Gastroesophageal sphincter (tissue), 4 donors: Measurements from ENCODE around the gene CYTIP. TPM values are rescaled to one million over a fixed set of nuclear protein-coding genes. Genes with fewer than 3 reads are reported as not detected.

Source experiments
- ATAC-seq: fragments of 150-250 bp; one replicate; pipeline ENCODE4 v1.9.1; 2016; ENCODE audit warnings: mild to moderate bottlenecking, moderate library complexity
- H3K27ac ChIP-seq, 4 donors: fragments of 200-600 bp; sonication (generic) in 3 of 4; 1 replicate in 3 of 4; 2 replicates in 1 of 4; pipeline ENCODE4 v1.5.1; 2016 to 2019
- H3K27me3 ChIP-seq: fragments of 200-600 bp; sonication (generic); one replicate; pipeline ENCODE4 v1.5.1; 2019
- H3K36me3 ChIP-seq, 2 donors: fragments of 200-600 bp; sonication (generic); one replicate each; pipeline ENCODE4 v1.5.1; 2019; ENCODE audit warnings: control low read depth in 1 of 2
- H3K4me1 ChIP-seq, 3 donors: fragments of 200-600 bp; sonication (generic); 1 replicate in 2 of 3; 2 replicates in 1 of 3; pipeline ENCODE4 v1.5.1; 2016 to 2019; ENCODE audit warnings: control low read depth in 2 of 3
- H3K4me3 ChIP-seq, 2 donors: fragments of 200-600 bp; sonication (generic); one replicate each; pipeline ENCODE4 v1.5.1; 2019; ENCODE audit warnings: mild to moderate bottlenecking in 1 of 2, moderate library complexity in 1 of 2
- H3K9me3 ChIP-seq, 3 donors: fragments of 200-600 bp; sonication (generic); one replicate each; pipeline ENCODE4 v1.5.1; 2017 to 2019; ENCODE audit warnings: control low read depth in 2 of 3
- EP300 ChIP-seq: sonication (generic); formaldehyde crosslinking; IDR thresholded peaks from one replicate; pipeline ENCODE4 v1.6.1; 2017; ENCODE audit warnings: antibody characterized with exemption, mild to moderate bottlenecking
- POLR2A ChIP-seq, 2 donors: fragments of 450-650 bp; IDR thresholded peaks; one replicate each; pipeline ENCODE4 v1.6.1; 2017; ENCODE audit warnings: antibody characterized with exemption in 2 of 2, mild to moderate bottlenecking in 2 of 2, moderate library complexity in 1 of 2
- POLR2AphosphoS5 ChIP-seq: sonication (generic); formaldehyde crosslinking; IDR thresholded peaks from one replicate; pipeline ENCODE4 v1.6.1; 2017; ENCODE audit warnings: antibody characterized with exemption
- WGBS, 2 donors: methylation state at CpG; one replicate each; pipeline ENCODE4 v1.1.5; 2018; ENCODE audit warnings: low coverage in 1 of 2; 5-methylcytosine and 5-hydroxymethylcytosine counted together
- total RNA-seq, 4 donors: library from RNA; depleted of rRNA; stranded (reverse); fragments of >200 nt; gene quantifications; one replicate each; pipeline ENCODE4 v1.1.0, GENCODE V29; 2016
- TF ChIP-seq, protein P1 (sequence below), 4 experiments: fragments of 200-600 bp in 2 of 4; fragments of 450-650 bp in 2 of 4; sonication (generic) in 1 of 4; IDR thresholded peaks; one replicate each; pipeline ENCODE4 v1.5.1; 2017 to 2019; ENCODE audit warnings: antibody characterized with exemption in 4 of 4, mild to moderate bottlenecking in 2 of 4, moderate library complexity in 2 of 4

The CYTIP gene
- total RNA-seq, 4 donors from 2014 or later, result 1.6 to 10.6 (median 3.2) TPM

DNA sequence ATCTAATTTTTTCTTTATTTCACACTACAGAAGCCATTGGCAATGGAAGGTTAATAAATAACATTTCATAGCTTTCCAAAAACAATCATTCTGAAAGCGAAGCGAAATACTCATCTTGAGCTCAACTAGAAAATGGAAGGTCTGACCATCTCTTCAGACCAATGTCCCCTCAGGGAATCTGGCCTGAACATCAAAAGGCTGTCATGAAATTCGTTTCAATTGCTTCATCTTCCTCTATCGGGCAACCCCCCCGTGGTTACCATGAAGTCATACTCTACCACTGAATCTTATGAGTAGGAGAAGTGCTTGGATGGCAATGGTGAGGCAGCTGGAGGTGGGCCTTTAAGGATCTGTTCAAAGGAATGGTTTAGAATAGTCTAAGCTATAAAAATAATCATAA lies 22.9 kb upstream of the CYTIP start:
- no peaks in the 10 kb centered on the region for H3K27me3 ChIP-seq
- H3K36me3 ChIP-seq, result no peaks in the 10 kb centered on the region
- WGBS, 2 donors, result 83 to 100% methylated on average over 2 to 5 of the region's 5 CpGs
- H3K9me3 ChIP-seq, result no peaks in the 10 kb centered on the region
- TF ChIP-seq, protein P1, sequence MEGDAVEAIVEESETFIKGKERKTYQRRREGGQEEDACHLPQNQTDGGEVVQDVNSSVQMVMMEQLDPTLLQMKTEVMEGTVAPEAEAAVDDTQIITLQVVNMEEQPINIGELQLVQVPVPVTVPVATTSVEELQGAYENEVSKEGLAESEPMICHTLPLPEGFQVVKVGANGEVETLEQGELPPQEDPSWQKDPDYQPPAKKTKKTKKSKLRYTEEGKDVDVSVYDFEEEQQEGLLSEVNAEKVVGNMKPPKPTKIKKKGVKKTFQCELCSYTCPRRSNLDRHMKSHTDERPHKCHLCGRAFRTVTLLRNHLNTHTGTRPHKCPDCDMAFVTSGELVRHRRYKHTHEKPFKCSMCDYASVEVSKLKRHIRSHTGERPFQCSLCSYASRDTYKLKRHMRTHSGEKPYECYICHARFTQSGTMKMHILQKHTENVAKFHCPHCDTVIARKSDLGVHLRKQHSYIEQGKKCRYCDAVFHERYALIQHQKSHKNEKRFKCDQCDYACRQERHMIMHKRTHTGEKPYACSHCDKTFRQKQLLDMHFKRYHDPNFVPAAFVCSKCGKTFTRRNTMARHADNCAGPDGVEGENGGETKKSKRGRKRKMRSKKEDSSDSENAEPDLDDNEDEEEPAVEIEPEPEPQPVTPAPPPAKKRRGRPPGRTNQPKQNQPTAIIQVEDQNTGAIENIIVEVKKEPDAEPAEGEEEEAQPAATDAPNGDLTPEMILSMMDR (IDR thresholded peaks at IDR 0.05), result no peak
- TF ChIP-seq EP300 (no peak), POLR2A (IDR thresholded peaks at IDR 0.05) (no peak), POLR2AphosphoS5 (no peak)
- no peak overlapping the region for H3K4me3 ChIP-seq
- H3K27ac ChIP-seq, result no peak overlapping the region
- ATAC-seq, result no peak
- no peaks in the 10 kb centered on the region for H3K4me1 ChIP-seq

DNA sequence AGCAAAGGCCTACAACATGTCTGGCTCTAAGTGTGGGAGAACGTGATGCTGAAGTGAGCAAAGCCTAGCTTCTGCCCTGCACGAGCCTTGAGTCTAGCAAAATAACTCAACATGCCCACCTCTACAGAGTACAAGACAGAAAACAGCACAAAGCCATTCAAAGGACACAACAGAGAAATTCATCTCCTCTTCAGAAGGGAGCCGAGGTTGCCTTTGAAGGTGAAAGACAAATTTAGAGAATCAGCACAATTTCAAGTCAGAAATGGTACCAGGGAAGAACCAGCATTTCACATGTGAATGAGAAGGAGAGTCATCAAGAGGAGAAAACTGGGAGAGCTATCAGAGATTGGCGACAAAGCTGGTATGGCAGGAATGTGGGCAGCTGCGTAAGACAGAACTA lies 21.7 kb upstream of the CYTIP start:
- 72 to 94% methylated on average over 5 of the region's 5 CpGs for WGBS, 2 donors
- H3K9me3 ChIP-seq, result no peaks in the 10 kb centered on the region
- no peak overlapping the region for H3K4me3 ChIP-seq
- no peak overlapping the region for H3K27ac ChIP-seq
- H3K27me3 ChIP-seq, result no peaks in the 10 kb centered on the region
- ATAC-seq, result no peak
- TF ChIP-seq, protein P1 (IDR thresholded peaks at IDR 0.05), result no peak
- TF ChIP-seq EP300 (no peak), POLR2A (IDR thresholded peaks at IDR 0.05) (no peak), POLR2AphosphoS5 (no peak)
- H3K36me3 ChIP-seq, result no peaks in the 10 kb centered on the region
- H3K4me1 ChIP-seq, result no peaks in the 10 kb centered on the region

DNA sequence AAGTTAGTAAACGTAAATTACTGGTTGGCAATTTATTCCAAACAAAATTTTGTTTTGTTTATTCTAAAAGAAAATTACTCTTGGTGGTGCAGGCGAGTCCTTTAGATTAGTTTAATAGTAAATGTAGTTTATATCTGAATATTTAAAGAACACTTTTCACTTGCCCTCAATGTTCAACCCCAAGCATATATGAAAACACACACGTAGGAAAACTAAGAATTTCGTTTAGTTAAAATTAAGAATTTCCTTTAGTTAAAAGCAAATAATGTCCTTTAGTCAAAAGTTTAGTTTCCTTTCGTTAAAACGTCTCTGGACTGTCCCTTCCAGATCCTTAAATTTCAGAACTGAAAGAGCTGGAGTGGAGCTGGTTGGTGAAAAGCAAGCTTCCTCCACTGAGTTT lies 19.1 kb upstream of the CYTIP start:
- TF ChIP-seq POLR2A (IDR thresholded peaks at IDR 0.05), result no peak
- no peak for TF ChIP-seq EP300
- TF ChIP-seq, protein P1 (IDR thresholded peaks at IDR 0.05), result no peak
- TF ChIP-seq POLR2AphosphoS5, result no peak
- WGBS, 2 donors, result 77 to 86% methylated on average over 6 of the region's 6 CpGs
- Histone ChIP-seq H3K36me3 (no peaks in the 10 kb centered on the region), H3K4me3 (no peak overlapping the region), H3K27me3 (no peaks in the 10 kb centered on the region), H3K4me1 (no peaks in the 10 kb centered on the region), H3K27ac (no peak overlapping the region), H3K9me3 (no peaks in the 10 kb centered on the region)
- ATAC-seq, result no peak

DNA sequence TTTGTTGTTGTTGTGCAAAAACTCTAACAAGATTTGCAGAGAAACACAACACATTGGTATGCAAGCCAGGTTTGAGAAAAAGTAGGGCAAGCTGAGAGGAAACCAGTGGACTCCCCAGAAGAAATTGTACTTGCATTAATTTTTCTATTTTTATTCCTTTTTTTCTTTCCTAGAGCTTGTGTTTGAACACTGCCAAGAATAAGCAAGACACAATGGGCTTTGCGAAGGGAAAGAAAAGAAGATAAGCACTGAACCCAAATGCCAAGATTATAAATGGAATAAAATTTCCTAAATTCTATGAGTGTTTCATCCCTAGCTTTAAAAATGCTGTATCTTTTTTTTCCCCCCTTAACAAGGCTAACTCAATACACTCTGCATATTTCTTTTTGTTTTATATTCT lies 17.0 kb upstream of the CYTIP start:
- Histone ChIP-seq H3K36me3 (no peaks in the 10 kb centered on the region), H3K9me3 (no peaks in the 10 kb centered on the region), H3K4me1 (no peaks in the 10 kb centered on the region), H3K27ac (no peak overlapping the region), H3K27me3 (no peaks in the 10 kb centered on the region), H3K4me3 (no peak overlapping the region)
- 45 to 54% methylated on average over 1 of the region's 1 CpG for WGBS, 2 donors
- no peak for TF ChIP-seq POLR2A (IDR thresholded peaks at IDR 0.05)
- no peak for TF ChIP-seq POLR2AphosphoS5
- TF ChIP-seq, protein P1 (IDR thresholded peaks at IDR 0.05), result no peak
- TF ChIP-seq EP300, result no peak
- no peak for ATAC-seq

DNA sequence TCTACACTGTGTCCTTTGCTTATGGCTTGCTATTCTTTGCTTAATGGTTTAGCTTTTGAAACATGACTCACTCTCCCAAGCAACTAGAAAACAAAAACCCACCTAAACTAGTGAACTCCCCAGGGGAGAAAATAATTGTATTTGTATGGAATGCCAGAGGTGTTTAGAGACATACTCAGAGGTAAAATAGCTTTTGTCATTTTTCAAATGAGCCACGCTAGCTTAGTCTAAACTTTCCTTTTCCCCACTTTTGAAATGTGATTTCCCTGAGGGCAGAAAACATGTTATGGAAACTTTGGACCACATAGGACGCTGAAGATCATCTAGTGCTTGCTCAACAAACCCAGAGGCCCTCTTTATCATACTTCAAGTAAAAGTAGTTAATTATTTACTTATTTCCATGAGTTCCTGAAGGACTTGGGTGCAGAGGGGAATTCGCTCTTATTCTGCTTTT lies 16.5 kb upstream of the CYTIP start:
- Histone ChIP-seq H3K9me3 (no peaks in the 10 kb centered on the region), H3K4me3 (no peak overlapping the region), H3K27me3 (no peaks in the 10 kb centered on the region), H3K36me3 (no peaks in the 10 kb centered on the region), H3K4me1 (no peaks in the 10 kb centered on the region), H3K27ac (no peak overlapping the region)
- no peak for ATAC-seq
- no peak for TF ChIP-seq POLR2A (IDR thresholded peaks at IDR 0.05)
- WGBS, 2 donors, result 59 to 75% methylated on average over 3 of the region's 3 CpGs
